GM12878 (cell line): Measurements from ENCODE around the gene PLBD1.

Source experiments
- IRF3 ChIP-seq: fragments of 450-650 bp; IDR thresholded peaks from 2 replicates; pipeline ENCODE4 v1.6.1; 2014; ENCODE audit warnings: mild to moderate bottlenecking
- NRF1 ChIP-seq: conservative IDR thresholded peaks from 2 replicates; pipeline ENCODE4 v1.6.1; 2011; ENCODE audit warnings: mild to moderate bottlenecking, low read depth, low read length, improper control_type of control experiment
- POLR2A ChIP-seq: IDR thresholded peaks from 2 replicates; pipeline ENCODE4 v1.6.1; 2011; ENCODE audit warnings: low read depth, mild to moderate bottlenecking, low read length

GRCh38 chr12:14548609-14549008 lies 19.1 kb downstream of the PLBD1 start:
- no peak for TF ChIP-seq NRF1
- TF ChIP-seq IRF3 = no peak
- no peak for TF ChIP-seq POLR2A
